Neural crest cell (in vitro differentiated cells): ENCODE results near the gene NEUROD1. TPM values are rescaled to one million over a fixed set of nuclear protein-coding genes. Genes with fewer than 3 reads are reported as not detected.

Experiments
- DNase-seq: peaks from one replicate; pipeline ENCODE4 v3.0.0; 2021; ENCODE audit warnings: low read depth, mixed read lengths, low spot score
- H3K27ac Mint-ChIP-seq: one replicate; pipeline ENCODE4 v1.8.0; 2021; ENCODE audit warnings: mild to moderate bottlenecking, mixed read lengths; ENCODE audit not compliant: unreplicated experiment
- H3K27me3 Mint-ChIP-seq: 2 replicates; pipeline ENCODE4 v1.8.0; 2021; ENCODE audit warnings: low read depth, mild to moderate bottlenecking, mixed read lengths
- H3K36me3 Mint-ChIP-seq: 2 replicates; pipeline ENCODE4 v1.8.0; 2021; ENCODE audit warnings: low read depth, mild to moderate bottlenecking, mixed read lengths
- H3K4me1 Mint-ChIP-seq: 2 replicates; pipeline ENCODE4 v1.8.0; 2021; ENCODE audit warnings: mixed read lengths
- H3K4me3 Mint-ChIP-seq: one replicate; pipeline ENCODE4 v1.8.0; 2021; ENCODE audit warnings: mild to moderate bottlenecking, mixed read lengths
- H3K9me3 Mint-ChIP-seq: 2 replicates; pipeline ENCODE4 v1.8.0; 2021; ENCODE audit warnings: mixed read lengths
- CTCF ChIP-seq: fragments of 200-600 bp; sonication (generic); conservative IDR thresholded peaks from 2 replicates; pipeline ENCODE4 v1.5.0; 2021; ENCODE audit warnings: antibody characterized with exemption, mild to moderate bottlenecking
- total RNA-seq: library from RNA; stranded (reverse); gene quantifications from 2 replicates; pipeline ENCODE4 v1.2.1, GENCODE V29; 2021

The NEUROD1 gene
- total RNA-seq, 1 donor from 2014 or later = 2.7 TPM

DNA sequence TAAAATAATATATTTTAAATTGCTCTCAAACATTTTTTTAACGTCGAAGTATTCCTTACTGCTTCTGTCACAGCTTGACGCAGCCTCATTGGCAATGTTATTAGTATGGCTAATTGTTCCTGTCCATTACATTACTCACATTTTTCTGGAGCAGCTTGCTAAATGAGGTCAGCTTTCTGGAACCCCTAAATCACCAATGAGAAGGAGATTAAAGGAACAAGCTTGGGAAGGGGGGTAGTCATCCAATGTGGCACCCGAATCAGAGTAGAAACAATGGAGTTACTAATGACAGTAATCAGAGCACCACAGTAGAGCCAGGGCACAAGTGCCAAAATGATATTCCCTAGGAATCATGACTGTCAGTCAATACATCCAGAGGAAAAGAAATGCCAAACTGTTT, 5.1 kb downstream of the NEUROD1 start:
- Mint-ChIP-seq H3K27me3 (peaks cover 93% of the 10 kb centered on the region), H3K36me3 (no peaks in the 10 kb centered on the region), H3K27ac (no peak overlapping the region), H3K4me1 (peaks cover 5% of the 10 kb centered on the region), H3K4me3 (no peak overlapping the region), H3K9me3 (no peaks in the 10 kb centered on the region)
- DNase-seq = no peak
- no peak for TF ChIP-seq CTCF

DNA sequence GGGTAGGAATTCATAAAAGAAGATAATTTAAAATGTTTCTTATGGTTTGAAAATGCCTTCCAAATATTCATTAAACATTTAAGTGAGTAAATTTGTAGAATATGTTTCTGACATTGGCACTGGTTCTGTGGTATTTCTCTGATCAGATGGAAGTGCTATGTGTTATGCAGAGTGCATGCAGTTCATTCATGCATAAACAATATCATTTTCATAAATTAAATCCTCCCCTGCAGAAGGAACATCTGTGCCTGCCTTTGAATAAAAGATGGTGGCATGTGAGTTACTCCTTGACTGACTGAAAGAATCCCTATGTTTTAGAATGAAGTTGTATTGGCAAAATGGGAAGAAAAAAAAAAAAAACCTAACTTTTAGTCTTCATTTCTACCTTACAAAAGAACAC, 5.9 kb downstream of the NEUROD1 start:
- Mint-ChIP-seq H3K36me3 (no peaks in the 10 kb centered on the region), H3K27ac (no peak overlapping the region), H3K4me1 (peaks cover 5% of the 10 kb centered on the region), H3K4me3 (no peak overlapping the region), H3K9me3 (no peaks in the 10 kb centered on the region), H3K27me3 (peaks cover 91% of the 10 kb centered on the region)
- DNase-seq = no peak
- no peak for TF ChIP-seq CTCF

DNA sequence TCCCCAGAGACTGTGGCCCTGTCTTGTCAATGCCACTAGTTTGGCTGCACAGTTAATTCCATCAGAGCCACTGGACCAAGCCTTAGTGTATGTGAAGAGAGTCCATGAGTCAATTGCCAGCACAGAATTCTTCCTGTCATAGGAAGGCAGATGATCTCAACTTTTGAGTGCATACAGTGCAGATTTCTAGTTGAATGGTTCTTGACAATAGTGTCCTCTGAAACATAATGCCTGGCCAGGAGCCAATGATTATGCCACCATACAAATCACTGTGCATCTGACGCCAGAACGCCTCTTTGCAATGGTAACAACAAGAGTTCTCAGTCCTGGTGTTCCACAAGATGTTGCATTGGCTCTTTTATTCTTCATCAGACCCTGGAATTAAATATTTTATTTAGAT, 7.1 kb downstream of the NEUROD1 start:
- DNase-seq = no peak
- Mint-ChIP-seq H3K36me3 (no peaks in the 10 kb centered on the region), H3K27ac (no peak overlapping the region), H3K9me3 (no peaks in the 10 kb centered on the region), H3K27me3 (peaks cover 91% of the 10 kb centered on the region), H3K4me1 (peaks cover 5% of the 10 kb centered on the region), H3K4me3 (no peak overlapping the region)
- TF ChIP-seq CTCF = no peak

DNA sequence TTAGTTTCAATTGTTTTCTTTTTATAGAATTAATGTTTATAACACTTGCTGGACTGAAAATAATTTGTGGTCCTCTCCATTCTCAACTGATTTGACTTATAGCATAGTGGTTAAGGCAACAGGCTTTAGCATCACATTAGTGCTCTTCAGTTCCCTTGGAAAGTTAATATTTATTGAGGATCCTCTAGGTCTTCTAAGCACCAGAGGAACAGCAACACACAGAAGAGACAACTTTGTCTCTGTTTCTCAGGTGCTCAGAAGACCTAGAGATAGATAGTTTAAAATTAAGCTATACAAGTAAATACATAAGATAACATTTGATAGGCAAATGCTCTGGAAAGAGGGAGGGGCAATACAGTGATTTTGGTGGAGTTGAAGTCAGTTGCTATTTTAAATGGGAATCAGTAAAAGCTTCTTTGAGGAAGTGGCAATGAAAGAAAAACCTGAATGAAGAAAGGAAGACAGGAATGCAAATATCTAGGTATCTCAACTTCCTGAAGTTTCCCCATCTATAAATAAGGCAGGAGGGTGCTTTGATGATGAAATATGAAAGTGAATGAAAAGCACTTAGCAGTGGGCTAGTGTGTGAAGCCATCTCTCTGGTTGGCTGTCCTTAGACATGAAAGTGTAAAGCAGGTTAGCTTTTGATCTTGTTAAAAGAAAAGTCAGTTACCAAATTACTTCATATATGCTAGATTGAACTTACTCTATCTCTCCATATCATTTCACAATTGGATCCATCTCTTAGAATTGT, 7.9 kb downstream of the NEUROD1 start:
- Mint-ChIP-seq H3K9me3 (no peaks in the 10 kb centered on the region), H3K4me3 (no peak overlapping the region), H3K4me1 (no peaks in the 10 kb centered on the region), H3K27ac (no peak overlapping the region), H3K36me3 (no peaks in the 10 kb centered on the region), H3K27me3 (peaks cover 91% of the 10 kb centered on the region)
- no peak for TF ChIP-seq CTCF
- no peak for DNase-seq

GRCh38 chr2:181670632-181671031, 9.7 kb downstream of the NEUROD1 start:
- no peak overlapping the region for H3K4me3 Mint-ChIP-seq
- no peaks in the 10 kb centered on the region for H3K4me1 Mint-ChIP-seq
- peaks cover 96% of the 10 kb centered on the region for H3K27me3 Mint-ChIP-seq
- peaks cover 3% of the 10 kb centered on the region for H3K9me3 Mint-ChIP-seq
- no peak overlapping the region for H3K27ac Mint-ChIP-seq
- no peak for TF ChIP-seq CTCF
- H3K36me3 Mint-ChIP-seq = peaks cover under 1% of the 10 kb centered on the region
- DNase-seq = no peak
